Smooth muscle cell of the umbilical artery (primary cell): Measurements from ENCODE around the gene AGTR2. TPM values are rescaled to one million over a fixed set of nuclear protein-coding genes. Genes with fewer than 3 reads are reported as not detected.

Source experiments
- total RNA-seq: library from RNA; depleted of rRNA; stranded (reverse); fragments of >200 nt; gene quantifications from 2 replicates; pipeline ENCODE4 v1.2.3, GENCODE V29; 2014

Gene AGTR2, protein sequence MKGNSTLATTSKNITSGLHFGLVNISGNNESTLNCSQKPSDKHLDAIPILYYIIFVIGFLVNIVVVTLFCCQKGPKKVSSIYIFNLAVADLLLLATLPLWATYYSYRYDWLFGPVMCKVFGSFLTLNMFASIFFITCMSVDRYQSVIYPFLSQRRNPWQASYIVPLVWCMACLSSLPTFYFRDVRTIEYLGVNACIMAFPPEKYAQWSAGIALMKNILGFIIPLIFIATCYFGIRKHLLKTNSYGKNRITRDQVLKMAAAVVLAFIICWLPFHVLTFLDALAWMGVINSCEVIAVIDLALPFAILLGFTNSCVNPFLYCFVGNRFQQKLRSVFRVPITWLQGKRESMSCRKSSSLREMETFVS
- not detected in 2 replicates for total RNA-seq

DNA sequence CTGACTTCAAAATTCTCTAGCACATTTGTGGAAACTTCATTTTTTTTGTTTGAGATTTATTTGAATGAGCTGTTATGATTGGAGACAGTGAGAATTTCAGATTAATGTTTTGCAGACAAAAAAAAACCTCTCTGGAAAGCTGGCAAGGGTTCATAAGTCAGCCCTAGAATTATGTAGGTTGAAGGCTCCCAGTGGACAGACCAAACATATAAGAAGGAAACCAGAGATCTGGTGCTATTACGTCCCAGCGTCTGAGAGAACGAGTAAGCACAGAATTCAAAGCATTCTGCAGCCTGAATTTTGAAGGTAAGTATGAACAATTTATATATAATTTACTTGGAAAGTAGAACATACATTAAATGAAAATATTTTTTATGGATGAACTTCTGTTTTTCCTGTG is at the start of gene AGTR2:
AGTR2 (plus strand) TSS at position 234 of the 400 bp plus-strand sequence. CDS start 1,537 bp downstream, outside the sequence.

